ENCODE measurements around the gene CYP27B1. TPM values are rescaled to one million over a fixed set of nuclear protein-coding genes. Genes with fewer than 3 reads are reported as not detected.
A peak's percentile ranks its signal among the peaks of the same experiment; 100 is the strongest.

CYP27B1 gene
- total RNA-seq, 1 donor from 2014 or later = 2.4 TPM

DNA sequence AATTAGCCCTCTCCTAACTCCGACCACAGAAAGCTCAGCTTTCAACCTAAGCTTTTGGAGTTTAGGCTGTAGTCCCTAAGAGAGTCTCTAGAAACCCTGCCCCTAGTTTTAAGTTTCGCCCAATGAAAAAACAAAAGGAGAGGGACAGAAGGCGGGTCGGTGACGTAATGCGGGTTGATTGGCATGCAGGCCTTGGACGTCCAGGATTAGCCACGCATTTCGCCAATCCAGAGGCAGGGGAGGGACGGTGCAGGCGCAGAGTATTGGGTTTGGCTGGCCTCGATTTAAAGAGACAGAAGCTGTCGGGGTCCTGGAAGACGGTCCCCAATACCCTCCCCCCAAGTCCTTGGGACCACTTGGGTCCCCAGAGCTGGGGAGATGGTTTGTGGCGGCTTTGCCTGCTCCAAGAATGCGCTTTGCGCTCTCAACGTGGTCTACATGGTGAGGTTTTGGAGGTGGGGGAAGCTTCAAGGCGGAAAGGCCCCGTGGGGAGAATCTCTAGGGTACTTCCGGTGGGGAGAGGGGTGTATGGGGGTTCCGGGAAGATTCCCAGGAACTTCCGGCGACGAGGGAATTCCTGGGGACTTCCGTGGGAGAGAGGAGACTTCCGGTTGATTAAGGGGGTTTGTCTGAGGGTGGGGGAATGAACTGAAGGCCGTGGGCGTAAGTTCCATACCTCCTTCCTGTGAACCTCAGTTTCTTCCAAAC, 21.9 kb downstream of the CYP27B1 start, which contains the start of gene TSPAN31:
Gene TSPAN31 (plus strand): TSS at position 263 of the 708 bp plus-strand sequence. CDS start 116 bp downstream, at position 379.
- ChIA-PET POLR2A (interaction anchor here (0.6 to 2.7 kb wide), 17 partner anchors 9 to 1915 kb away, joined by 3 to 28 read pairs (median 4); partner anchors contain the start of genes ARHGAP9, ATP23, CTDSP2 and MARCHF9), CTCF (interaction anchor here (1.0 to 1.9 kb wide), 2 partner anchors 11 to 38 kb away, joined by 4 to 14 read pairs; partner anchors contain the start of gene TSFM)
- H3K9me3 Mint-ChIP-seq = no peaks in the 10 kb centered on the region
- intact Hi-C loops (cut with micrococcal nuclease) = loop anchor here (1.0 to 5.0 kb wide), 7 partner anchors 7 to 288 kb away; partner anchors contain the start of genes CDK4, EEF1AKMT3, GLI1 and INHBE
- H3K4me3 Mint-ChIP-seq = peak within 1 kb of the TSS; percentile 86
- peak within 1 kb of the TSS; percentile 89 for H3K27ac Mint-ChIP-seq
- no peaks in the 10 kb centered on the region for H3K27me3 Mint-ChIP-seq
- H3K4me1 Mint-ChIP-seq = peaks cover 53% of the 10 kb centered on the region
- DNase-seq = peak; percentile 81
- peaks cover 42% of the 10 kb centered on the region for H3K36me3 Mint-ChIP-seq (ENCODE audit: low read depth)
- ATAC-seq (ENCODE audit: low read depth) = peak; percentile 87
- TF ChIP-seq, protein P1, sequence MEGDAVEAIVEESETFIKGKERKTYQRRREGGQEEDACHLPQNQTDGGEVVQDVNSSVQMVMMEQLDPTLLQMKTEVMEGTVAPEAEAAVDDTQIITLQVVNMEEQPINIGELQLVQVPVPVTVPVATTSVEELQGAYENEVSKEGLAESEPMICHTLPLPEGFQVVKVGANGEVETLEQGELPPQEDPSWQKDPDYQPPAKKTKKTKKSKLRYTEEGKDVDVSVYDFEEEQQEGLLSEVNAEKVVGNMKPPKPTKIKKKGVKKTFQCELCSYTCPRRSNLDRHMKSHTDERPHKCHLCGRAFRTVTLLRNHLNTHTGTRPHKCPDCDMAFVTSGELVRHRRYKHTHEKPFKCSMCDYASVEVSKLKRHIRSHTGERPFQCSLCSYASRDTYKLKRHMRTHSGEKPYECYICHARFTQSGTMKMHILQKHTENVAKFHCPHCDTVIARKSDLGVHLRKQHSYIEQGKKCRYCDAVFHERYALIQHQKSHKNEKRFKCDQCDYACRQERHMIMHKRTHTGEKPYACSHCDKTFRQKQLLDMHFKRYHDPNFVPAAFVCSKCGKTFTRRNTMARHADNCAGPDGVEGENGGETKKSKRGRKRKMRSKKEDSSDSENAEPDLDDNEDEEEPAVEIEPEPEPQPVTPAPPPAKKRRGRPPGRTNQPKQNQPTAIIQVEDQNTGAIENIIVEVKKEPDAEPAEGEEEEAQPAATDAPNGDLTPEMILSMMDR (IDR thresholded peaks at IDR 0.05) = no peak

DNA sequence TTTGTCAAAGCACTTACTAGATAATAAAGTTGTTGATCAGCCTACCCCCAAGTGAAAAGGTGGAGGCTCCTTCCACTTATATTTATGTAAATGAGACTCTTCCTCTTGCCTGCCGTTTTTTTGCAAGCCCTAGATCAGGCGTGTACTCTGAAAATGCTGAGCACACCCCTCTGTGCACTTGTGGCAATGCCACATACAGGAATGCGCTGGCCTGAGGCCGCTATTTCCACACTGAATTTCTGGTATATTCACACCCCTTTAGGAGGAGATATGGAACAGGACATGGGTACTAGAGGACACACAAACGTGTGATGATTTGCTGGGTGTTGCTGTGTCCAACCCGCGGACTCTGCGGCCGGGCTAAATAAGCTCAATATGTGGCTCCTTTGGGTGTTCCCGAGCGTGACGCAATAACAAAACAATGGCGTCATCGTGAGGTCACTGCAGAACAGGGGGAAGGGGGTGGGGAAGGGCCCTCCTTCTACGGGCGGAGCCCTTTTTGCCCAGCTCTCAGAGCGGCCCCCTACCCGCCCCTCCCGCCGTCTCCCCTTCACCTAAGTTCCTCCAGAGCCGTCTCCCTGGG, 22.6 kb downstream of the CYP27B1 start:
- H3K4me3 Mint-ChIP-seq = peak overlapping the region; percentile 86
- ChIA-PET POLR2A (interaction anchor here (0.6 to 2.7 kb wide), 16 partner anchors 10 to 1914 kb away, joined by 3 to 28 read pairs (median 4); partner anchors contain the start of genes ARHGAP9, ATP23, CTDSP2 and MARCHF9), CTCF (interaction anchor here (1.0 to 1.9 kb wide), 2 partner anchors 12 to 39 kb away, joined by 4 to 14 read pairs; partner anchors contain the start of gene TSFM)
- H3K36me3 Mint-ChIP-seq (ENCODE audit: low read depth) = peaks cover 43% of the 10 kb centered on the region
- peak overlapping the region; percentile 89 for H3K27ac Mint-ChIP-seq
- H3K9me3 Mint-ChIP-seq = no peaks in the 10 kb centered on the region
- peaks cover 55% of the 10 kb centered on the region for H3K4me1 Mint-ChIP-seq
- H3K27me3 Mint-ChIP-seq = no peaks in the 10 kb centered on the region
- peak; percentile 71 for DNase-seq
- ATAC-seq (ENCODE audit: low read depth) = peak; percentile 50
- TF ChIP-seq, protein P1 (IDR thresholded peaks at IDR 0.05) = no peak
- intact Hi-C loops (cut with micrococcal nuclease) = loop anchor here (1.0 to 5.0 kb wide), 7 partner anchors 8 to 287 kb away; partner anchors contain the start of genes CDK4, EEF1AKMT3, GLI1 and INHBE

DNA sequence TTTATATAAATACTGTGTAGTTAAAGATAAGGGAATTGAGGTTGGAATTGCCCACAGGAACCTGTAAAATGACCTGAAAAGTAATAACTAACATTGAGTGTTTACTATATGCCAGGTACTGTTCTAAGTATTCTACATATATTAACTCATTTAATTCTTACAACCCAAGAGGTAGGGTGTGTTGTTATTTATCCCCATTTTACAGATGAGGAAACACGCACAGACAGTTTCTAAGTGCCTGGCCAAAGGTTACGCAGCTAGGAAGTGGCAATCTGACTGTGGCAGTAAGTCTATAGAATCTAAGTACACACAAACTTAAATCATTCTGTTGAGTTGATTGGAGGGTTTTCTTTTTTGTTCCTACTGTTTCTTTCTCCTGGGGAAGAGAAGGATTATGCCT, 23.1 kb downstream of the CYP27B1 start:
- DNase-seq (no peak), ATAC-seq (ENCODE audit: low read depth) (no peak)
- ChIA-PET POLR2A (interaction anchor here (1.1 to 2.7 kb wide), 4 partner anchors 10 to 152 kb away, joined by 3 to 28 read pairs (median 3); partner anchors contain the start of gene MARCHF9), CTCF (interaction anchor here (1.9 kb wide), 1 partner anchor 13 kb away, joined by 14 read pairs; no protein-coding TSS in a partner anchor)
- Mint-ChIP-seq H3K9me3 (no peaks in the 10 kb centered on the region), H3K27me3 (no peaks in the 10 kb centered on the region), H3K4me1 (peaks cover 59% of the 10 kb centered on the region), H3K36me3 (ENCODE audit: low read depth) (peaks cover 40% of the 10 kb centered on the region), H3K4me3 (peak overlapping the region; percentile 86), H3K27ac (peak overlapping the region; percentile 89)
- TF ChIP-seq, protein P1 (IDR thresholded peaks at IDR 0.05) = no peak
- intact Hi-C loops (cut with micrococcal nuclease) = loop anchor here (1.0 to 5.0 kb wide), 9 partner anchors 9 to 286 kb away; partner anchors contain the start of genes B4GALNT1, CDK4, EEF1AKMT3 and GLI1

DNA sequence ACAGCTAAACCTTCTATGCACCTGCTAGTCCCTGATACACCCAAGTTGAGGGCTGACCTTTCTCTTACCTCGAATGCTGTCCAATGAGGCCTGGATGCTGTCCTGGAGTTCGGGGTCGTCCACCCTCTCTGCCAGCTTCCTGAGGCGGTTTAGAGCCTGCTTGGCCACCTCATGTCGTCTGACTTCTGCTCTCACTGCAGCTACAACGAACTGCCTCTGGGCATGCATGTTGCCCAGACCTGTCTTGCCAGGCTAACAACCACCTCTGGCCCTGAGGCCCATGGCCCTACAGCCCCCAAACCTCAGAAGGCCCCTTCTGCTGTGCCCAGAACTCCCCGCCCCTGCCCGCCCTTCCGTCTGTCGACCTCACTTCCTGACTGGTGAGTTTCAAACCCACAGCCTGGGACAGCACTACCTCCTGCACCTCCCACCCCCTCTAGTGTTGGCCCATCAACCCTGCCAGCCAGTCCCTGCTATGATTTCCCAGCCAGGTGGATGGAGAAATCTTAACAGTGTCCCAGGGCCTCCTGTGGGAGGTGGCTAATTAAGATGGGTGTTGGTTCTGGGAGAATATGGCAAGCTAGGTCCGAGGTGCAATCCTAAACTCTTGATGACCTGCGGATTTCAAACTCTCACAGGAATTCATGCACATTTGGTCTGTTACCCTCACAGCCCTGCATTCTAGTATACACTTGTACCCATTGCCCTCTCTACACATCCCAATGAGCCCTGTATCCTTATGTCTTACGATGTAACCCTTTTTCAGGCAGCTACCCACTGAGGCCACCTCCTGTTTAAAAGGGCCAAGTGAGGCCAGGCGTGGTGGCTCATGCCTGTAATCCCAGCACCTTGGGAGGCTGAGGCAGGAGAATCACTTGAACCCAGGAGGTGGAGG, 24.8 kb downstream of the CYP27B1 start:
- Mint-ChIP-seq H3K4me3 (peak overlapping the region; percentile 88), H3K27me3 (no peaks in the 10 kb centered on the region), H3K4me1 (peaks cover 59% of the 10 kb centered on the region), H3K27ac (peak overlapping the region; percentile 90), H3K36me3 (ENCODE audit: low read depth) (peaks cover 25% of the 10 kb centered on the region), H3K9me3 (no peaks in the 10 kb centered on the region)
- TF ChIP-seq, protein P1 (IDR thresholded peaks at IDR 0.05) = no peak
- peak; percentile 44 for DNase-seq
- peak; percentile 60 for ATAC-seq (ENCODE audit: low read depth)
- POLR2A ChIA-PET = interaction anchor here (0.6 to 1.8 kb wide), 3 partner anchors 8 to 14 kb away, joined by 3 to 11 read pairs (median 4); partner anchors contain the start of gene CDK4
- intact Hi-C loops (cut with micrococcal nuclease) = loop anchor here (1.0 to 5.0 kb wide), 4 partner anchors 21 to 285 kb away; partner anchors contain the start of genes B4GALNT1, GLI1 and INHBE
- CTCF ChIA-PET = interaction anchor here (0.6 to 1.4 kb wide), 7 partner anchors 14 to 158 kb away, joined by 3 to 8 read pairs (median 3); no protein-coding TSS in a partner anchor
